BE2C (cell line): ENCODE data around the gene LRRC10B.

Experiments used
- DNase-seq: peaks from one replicate; pipeline ENCODE4 v3.0.0-alpha.2; 2020
- H3K27me3 ChIP-seq: fragments of 250-450 bp; sonication (Bioruptor Pico); 2 replicates; pipeline ENCODE4 v1.5.1; 2020; ENCODE audit warnings: mild to moderate bottlenecking
- H3K36me3 ChIP-seq: fragments of 250-450 bp; sonication (Bioruptor Pico); 2 replicates; pipeline ENCODE4 v1.5.1; 2020; ENCODE audit warnings: mild to moderate bottlenecking
- H3K4me1 ChIP-seq: fragments of 250-450 bp; sonication (Bioruptor Pico); 2 replicates; pipeline ENCODE4 v1.5.1; 2020
- H3K4me3 ChIP-seq: 2 replicates; pipeline ENCODE4 v1.5.1; 2011; ENCODE audit warnings: low read depth, low read length
- H3K9me3 ChIP-seq: fragments of 250-450 bp; sonication (Bioruptor Pico); 2 replicates; pipeline ENCODE4 v1.5.1; 2020
- TF ChIP-seq, protein P1 (sequence below): IDR thresholded peaks from 2 replicates; pipeline ENCODE4 v1.5.1; 2012; ENCODE audit warnings: mild to moderate bottlenecking, low read depth, low read length

The LRRC10B gene

DNA sequence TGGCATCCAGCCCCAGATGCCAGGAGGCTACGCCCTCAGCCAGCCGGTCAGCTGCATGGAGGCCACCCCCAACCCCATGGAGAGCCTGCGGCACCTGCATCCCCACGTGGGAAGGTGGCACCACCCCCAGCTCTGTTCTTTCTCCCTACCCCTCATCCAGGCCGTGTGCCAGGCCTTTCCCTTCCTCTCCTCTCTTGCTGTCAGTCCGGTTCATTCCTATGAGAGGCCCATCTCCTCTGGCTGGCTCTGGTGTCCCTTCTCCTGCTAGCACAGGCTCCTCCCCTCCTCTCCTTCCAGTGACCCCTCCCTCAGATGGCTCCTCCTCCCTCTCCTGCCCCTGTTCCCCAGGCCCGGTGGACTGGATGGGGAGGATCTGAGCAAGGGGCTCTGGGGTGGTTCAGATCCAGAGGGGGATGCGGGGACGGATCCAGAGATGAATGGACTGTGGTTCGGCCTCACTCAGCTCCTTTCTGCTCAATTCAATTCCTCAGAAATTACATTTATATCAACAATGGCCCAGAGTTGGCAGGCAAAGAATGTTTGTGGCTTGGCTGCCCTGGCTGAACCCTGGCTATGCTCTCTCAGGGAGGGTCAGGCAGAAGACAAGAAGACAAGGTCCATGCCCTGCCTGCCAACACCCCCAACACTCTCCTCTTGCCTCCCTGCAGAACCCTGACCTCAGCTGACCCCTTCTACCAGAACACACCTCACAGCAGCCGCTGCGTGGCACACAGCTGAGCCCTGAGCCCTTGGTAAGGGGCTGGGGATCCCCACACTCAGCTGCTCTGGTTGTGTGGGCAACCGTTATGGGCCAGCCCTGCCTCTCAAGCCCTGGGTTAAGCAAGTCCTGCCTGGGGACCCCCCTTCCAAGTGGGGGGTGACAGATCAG, 18.5 kb upstream of the LRRC10B start:
- Histone ChIP-seq H3K27me3 (no peaks in the 10 kb centered on the region), H3K4me3 (no peak overlapping the region), H3K36me3 (no peaks in the 10 kb centered on the region), H3K9me3 (no peaks in the 10 kb centered on the region), H3K4me1 (peaks cover 4% of the 10 kb centered on the region; the same call in 1 of the 2 replicates)
- peak; percentile 35 for DNase-seq
- TF ChIP-seq, protein P1, sequence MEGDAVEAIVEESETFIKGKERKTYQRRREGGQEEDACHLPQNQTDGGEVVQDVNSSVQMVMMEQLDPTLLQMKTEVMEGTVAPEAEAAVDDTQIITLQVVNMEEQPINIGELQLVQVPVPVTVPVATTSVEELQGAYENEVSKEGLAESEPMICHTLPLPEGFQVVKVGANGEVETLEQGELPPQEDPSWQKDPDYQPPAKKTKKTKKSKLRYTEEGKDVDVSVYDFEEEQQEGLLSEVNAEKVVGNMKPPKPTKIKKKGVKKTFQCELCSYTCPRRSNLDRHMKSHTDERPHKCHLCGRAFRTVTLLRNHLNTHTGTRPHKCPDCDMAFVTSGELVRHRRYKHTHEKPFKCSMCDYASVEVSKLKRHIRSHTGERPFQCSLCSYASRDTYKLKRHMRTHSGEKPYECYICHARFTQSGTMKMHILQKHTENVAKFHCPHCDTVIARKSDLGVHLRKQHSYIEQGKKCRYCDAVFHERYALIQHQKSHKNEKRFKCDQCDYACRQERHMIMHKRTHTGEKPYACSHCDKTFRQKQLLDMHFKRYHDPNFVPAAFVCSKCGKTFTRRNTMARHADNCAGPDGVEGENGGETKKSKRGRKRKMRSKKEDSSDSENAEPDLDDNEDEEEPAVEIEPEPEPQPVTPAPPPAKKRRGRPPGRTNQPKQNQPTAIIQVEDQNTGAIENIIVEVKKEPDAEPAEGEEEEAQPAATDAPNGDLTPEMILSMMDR = no peak

- no peaks in the 10 kb centered on the region for H3K9me3 ChIP-seq
- no peaks in the 10 kb centered on the region for H3K27me3 ChIP-seq
- no peaks in the 10 kb centered on the region for H3K36me3 ChIP-seq
- TF ChIP-seq, protein P1 = no peak
- no peak overlapping the region for H3K4me3 ChIP-seq
- peaks cover 4% of the 10 kb centered on the region for H3K4me1 ChIP-seq
- no peak for DNase-seq
Measured at GRCh38 chr11:61491736-61492395, 16.7 kb upstream of the LRRC10B start.

DNA sequence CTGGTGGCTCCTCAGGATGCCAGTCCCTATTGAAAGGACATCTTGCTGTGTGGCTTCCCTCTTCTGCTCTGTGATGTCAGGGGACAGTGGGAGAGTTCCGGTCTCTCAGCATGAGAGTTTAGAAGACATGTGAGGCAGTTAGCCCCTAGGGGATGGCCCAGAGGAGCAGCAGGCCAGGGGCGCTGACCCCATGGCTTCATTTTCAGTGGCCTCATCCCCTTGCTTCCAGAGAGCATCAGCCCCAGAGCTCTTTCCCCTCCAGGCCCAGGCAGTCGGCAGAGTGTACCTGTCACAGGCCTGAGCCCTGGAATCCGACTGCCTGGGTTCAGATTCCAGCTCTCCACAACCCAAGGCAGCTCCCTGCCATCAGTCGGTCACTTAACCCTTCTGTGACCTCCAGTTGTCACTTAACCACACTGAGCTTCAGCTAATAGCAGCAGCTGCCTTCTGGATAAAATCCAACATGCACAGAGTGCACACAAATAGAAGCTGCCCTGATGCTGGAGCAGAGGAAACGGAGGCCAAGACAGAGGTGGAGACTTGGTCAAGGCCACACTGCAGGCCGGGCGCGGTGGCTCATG, 14.1 kb upstream of the LRRC10B start:
- H3K4me1 ChIP-seq = peaks cover 4% of the 10 kb centered on the region
- no peaks in the 10 kb centered on the region for H3K36me3 ChIP-seq
- H3K27me3 ChIP-seq = no peaks in the 10 kb centered on the region
- H3K9me3 ChIP-seq = no peaks in the 10 kb centered on the region
- H3K4me3 ChIP-seq = no peak overlapping the region
- TF ChIP-seq, protein P1 = no peak
- no peak for DNase-seq

GRCh38 chr11:61495801-61496601, 12.5 kb upstream of the LRRC10B start:
- H3K4me1 ChIP-seq = no peaks in the 10 kb centered on the region; the same call in 1 of the 2 replicates
- H3K9me3 ChIP-seq = no peaks in the 10 kb centered on the region
- no peaks in the 10 kb centered on the region for H3K27me3 ChIP-seq
- H3K36me3 ChIP-seq = no peaks in the 10 kb centered on the region
- peak; percentile 65 for DNase-seq
- no peak overlapping the region for H3K4me3 ChIP-seq
- TF ChIP-seq, protein P1 = no peak

DNA sequence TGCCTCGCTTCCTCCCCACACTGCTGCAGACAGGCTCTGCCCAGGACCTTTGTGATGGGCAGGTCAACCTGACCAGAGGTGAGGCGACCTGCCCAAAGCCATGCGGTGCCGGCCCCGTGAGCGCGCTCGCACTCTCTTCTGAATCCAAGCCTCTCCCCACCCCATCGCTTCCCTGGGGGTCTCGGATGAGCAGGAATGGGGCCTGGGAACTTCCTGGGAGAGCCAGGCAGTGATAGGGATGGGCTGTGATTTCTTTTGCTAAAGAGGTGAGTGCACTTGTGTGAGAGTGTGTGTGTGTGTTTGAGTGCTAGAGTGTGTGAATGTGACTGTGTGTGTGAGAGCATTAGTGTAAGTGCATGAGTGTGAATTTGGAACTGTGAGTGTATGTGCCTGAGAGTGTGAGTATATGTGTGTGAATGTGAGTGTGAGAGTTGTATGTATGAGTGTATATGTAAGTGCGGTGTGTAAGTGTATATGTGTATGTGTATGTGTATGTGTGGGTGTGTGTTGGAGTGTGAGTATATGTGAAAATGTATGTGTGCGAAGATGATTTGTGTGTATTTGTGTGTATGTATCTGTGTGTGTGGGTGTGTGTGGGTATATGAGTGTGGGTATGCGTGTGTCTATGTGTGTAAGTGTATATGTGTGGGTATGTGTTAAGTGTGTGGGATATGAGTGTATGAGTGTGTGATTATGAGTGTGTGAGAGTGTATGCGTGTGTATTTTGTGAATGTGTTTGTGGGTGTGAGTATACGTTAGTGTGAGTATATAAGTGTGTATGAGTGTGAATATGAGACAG, 11.7 kb upstream of the LRRC10B start:
- no peaks in the 10 kb centered on the region; the same call in 1 of the 2 replicates for H3K4me1 ChIP-seq
- H3K36me3 ChIP-seq = no peaks in the 10 kb centered on the region
- DNase-seq = no peak
- TF ChIP-seq, protein P1 = no peak
- no peak overlapping the region for H3K4me3 ChIP-seq
- H3K27me3 ChIP-seq = no peaks in the 10 kb centered on the region
- no peaks in the 10 kb centered on the region for H3K9me3 ChIP-seq
